Astrocyte of the cerebellum (primary cell): Measurements from ENCODE around the gene MAEA.

Source experiments
- DNase-seq: peaks from one replicate; pipeline ENCODE4 v3.0.0-alpha.2; 2011; ENCODE audit warnings: low read depth
- H3K4me3 ChIP-seq: 2 replicates; pipeline ENCODE4 v1.5.1; 2011; ENCODE audit warnings: mild to moderate bottlenecking, low read depth, low read length, moderate library complexity
- CTCF ChIP-seq: IDR thresholded peaks from 2 replicates; pipeline ENCODE4 v1.5.1; 2012; ENCODE audit warnings: low read length, low read depth, moderate library complexity, mild to moderate bottlenecking; ENCODE audit errors: missing control alignments
- in situ Hi-C: cut with HindIII; loops from 2 replicates; pipeline ENCODE4 v1.10.0; 2017; ENCODE audit warnings: low sequenced_read_pairs

MAEA gene

DNA sequence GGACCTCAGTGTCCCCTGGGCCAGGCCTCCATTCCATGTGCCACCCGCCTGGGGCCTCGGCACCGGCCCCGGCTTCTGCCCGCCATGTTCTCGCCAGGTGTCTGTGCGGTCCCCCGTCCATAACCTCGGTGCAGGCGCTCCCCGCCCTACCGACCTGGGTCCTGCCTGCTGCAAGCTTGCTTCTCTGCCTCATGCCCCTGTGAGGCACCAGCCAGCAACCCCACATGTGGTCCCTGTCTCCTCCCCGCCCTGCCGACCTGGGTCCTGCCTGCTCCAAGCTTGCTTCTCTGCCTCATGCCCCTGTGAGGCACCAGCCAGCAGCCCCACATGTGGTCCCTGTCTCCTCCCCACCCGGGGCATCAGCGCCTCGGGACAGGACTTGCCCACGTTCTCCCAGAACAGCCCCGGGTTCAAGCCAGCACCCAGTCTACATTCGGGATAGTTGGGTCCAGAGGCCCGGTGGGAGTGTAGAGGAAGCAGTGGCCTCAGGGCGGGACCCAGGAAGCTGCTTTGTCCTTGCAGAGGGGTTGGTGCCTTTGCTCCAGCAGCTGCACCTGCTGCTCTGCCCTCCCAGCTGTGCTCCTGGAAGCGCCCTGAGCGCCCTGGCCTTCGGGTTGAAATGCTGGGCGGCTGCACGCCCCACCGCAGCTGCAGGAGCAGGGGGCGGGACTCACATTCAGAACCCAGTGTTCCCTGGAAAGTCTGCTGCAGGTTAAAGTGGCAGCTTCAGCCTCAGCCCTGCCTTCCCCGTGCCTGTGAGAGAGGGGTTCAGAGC lies 37.2 kb downstream of the MAEA start:
- in situ Hi-C loops = no loop called here
- H3K4me3 ChIP-seq = no peak overlapping the region
- no peak for TF ChIP-seq CTCF
- no peak for DNase-seq

- TF ChIP-seq CTCF = no peak
- no peak overlapping the region for H3K4me3 ChIP-seq
- no peak for DNase-seq
- in situ Hi-C loops = no loop called here
Observed at GRCh38 chr4:1327526-1328266, 38.0 kb downstream of the MAEA start.

GRCh38 chr4:1328267-1329155 lies 38.8 kb downstream of the MAEA start:
- no peak for DNase-seq
- in situ Hi-C loops = no loop called here
- TF ChIP-seq CTCF = no peak
- no peak overlapping the region for H3K4me3 ChIP-seq

DNA sequence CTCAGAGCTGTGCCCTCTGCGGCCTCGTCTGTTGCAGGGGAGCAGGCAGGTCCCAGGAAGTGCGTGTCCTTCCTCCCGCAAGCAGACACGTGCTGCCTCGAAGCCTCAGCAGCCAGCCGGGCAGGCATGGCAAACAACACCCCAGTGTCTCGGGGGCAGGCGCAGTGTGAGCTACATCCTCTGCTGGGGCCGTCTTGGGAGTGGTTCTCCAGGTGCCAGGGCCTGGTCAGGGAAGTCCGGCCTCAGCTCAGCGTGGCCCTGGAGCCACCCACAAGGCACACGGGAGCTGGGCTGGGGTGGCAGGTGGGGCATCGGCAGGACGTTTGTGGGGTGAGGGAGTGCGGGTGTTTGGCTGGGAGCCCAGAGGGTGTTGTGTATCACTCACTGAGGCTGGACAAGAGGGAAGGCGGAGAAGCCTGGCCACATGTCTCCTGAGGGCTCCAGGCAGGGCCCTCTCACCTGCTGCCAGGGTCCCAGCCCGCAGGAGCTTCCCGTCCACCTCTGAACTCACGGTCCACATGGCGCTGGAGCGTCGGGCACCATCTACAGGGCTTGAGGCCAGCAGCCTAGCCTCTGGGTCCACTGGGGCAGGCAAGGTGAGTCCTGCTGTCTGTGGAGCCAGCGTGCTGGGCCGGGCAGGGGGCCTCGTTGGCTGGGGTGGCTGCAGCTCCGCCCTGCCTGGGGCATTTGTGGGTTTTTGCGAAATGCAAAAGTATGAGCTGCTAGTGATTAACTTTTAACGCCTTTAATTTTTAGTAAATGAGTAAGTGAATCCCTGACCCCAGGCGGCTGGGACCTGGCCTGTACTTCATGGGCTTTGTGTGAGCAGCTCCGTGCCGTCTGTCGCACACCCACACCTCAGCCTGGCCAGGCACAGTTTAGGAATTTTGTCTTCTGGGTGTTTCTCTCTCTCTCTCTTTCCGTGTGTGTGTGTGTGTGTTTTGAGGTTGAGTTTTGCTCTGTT lies 40.0 kb downstream of the MAEA start:
- TF ChIP-seq CTCF = no peak
- H3K4me3 ChIP-seq = no peak overlapping the region
- in situ Hi-C loops = no loop called here
- no peak for DNase-seq

DNA sequence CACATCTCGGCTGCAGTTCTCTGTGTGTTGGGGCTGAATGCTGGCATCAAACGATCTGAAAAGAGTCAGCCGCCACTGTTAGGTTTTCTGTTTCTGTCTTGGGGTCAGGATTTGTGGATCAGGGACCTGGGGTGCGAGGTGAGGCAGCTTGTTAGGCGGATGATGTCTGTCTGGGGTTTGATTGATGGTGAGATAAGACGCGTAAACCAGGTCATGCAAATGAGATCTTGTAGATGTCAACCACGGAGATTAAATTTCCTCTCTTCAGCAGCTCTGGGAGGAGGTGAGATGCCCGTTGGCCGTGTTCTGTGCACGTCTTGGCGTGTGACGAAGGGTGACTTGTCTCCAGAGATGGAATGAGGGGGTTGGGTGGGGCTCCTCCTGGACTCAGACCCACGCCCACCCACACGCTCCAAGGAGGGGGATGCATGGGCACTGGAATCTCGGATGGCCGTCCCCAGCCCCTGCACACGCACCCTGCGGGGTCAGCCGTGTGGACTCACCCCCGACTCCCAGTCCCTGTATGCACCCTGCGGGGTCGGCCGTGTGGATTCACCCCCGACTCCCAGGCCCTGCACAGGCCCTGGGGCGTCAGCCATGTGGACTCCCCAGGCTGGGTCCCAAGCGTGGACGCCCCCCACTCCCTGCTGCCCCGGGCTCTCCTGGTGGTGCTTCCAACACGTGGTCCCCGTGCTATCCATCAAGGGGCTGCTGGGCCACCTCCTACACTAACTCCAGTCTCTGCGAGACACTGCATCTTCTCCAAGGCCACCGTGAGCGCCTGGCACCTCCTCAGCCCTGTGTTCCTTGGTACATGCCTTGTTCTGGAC lies 41.3 kb downstream of the MAEA start:
- no peak for DNase-seq
- in situ Hi-C loops = no loop called here
- no peak overlapping the region for H3K4me3 ChIP-seq
- TF ChIP-seq CTCF = no peak
